ENCODE results near the gene PTH2. TPM values are rescaled to one million over a fixed set of nuclear protein-coding genes. Genes with fewer than 3 reads are reported as not detected.
"Not testable (repeated sequence)": the region's sequence is repeated elsewhere in the genome, so short reads cannot be mapped to it uniquely, and the experiment has no call there.

PTH2 gene
- polyA plus RNA-seq, 3 donors, result not detected

DNA sequence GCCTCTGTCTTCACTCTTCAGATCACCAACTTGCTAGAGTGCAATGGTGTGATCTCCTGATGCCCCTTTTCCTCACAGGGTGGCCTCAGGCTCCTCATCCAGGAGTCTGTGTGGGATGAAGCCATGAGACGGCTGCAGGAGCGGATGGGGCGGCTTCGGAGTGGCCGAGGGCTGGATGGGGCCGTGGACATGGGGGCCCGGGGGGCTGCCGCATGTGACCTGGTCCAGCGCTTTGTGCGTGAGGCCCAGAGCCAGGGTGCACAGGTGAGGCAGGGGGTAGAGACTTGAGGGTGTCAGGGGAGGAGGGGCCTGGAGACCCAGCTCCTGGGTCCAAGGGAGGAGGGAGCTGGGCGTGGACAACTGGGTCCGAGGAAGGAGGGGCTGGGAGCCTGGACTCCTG, 39.3 kb upstream of the PTH2 start:
- Mint-ChIP-seq H3K4me1 (no peaks in the 10 kb centered on the region), H3K9me3 (no peaks in the 10 kb centered on the region), H3K27ac (no peak overlapping the region), H3K36me3 (peaks cover 31 to 66% of the 10 kb centered on the region in 2 donors), H3K27me3 (ENCODE audit: low read depth in 3 of 3) (no peaks in the 10 kb centered on the region), H3K4me3 (no peak overlapping the region)
- Histone ChIP-seq H3K9ac (ENCODE audit: insufficient read depth, low read length, poor library complexity, severe bottlenecking) (no peak overlapping the region), H3K27ac (ENCODE audit: low read depth in 1 of 2, low read length in 2 of 2) (no peak overlapping the region), H3K4me1 (ENCODE audit: control insufficient read depth in 1 of 2, insufficient read depth in 2 of 2, low read length in 2 of 2) (no peaks in the 10 kb centered on the region), H3K36me3 (replicated peaks in 1 of 2; ENCODE audit: control insufficient read depth in 1 of 2, insufficient read depth in 2 of 2, low read length in 2 of 2) (peaks cover 47 to 51% of the 10 kb centered on the region in 2 donors), H3K9me3 (replicated peaks in 1 of 2; ENCODE audit: control insufficient read depth in 1 of 2, insufficient read depth in 1 of 2, low read length in 2 of 2) (no peaks in the 10 kb centered on the region), H3K27me3 (ENCODE audit: control insufficient read depth in 2 of 2, insufficient read depth in 2 of 2, low read length in 2 of 2) (no peaks in the 10 kb centered on the region), H3K4me2 (replicated peaks; ENCODE audit: extremely low read depth, low read length, poor library complexity, severe bottlenecking) (no peak overlapping the region), H3K79me2 (ENCODE audit: insufficient read depth, low read length) (no peaks in the 10 kb centered on the region), H3K4me3 (replicated peaks in 1 of 3; ENCODE audit: low read depth in 2 of 3, low read length in 3 of 3) (no peak overlapping the region), H4K20me1 (ENCODE audit: insufficient read depth, low read length) (peaks cover 4% of the 10 kb centered on the region), H2AFZ (ENCODE audit: insufficient read depth, low read depth, low read length, poor library complexity, severe bottlenecking) (no peak overlapping the region)
- no peak for TF ChIP-seq CTCF (IDR thresholded peaks at IDR 0.05)
- intact Hi-C loops (cut with micrococcal nuclease), result no loop called here
- no peak for DNase-seq
- WGBS (ENCODE audit: insufficient coverage), result 98% methylated on average over 10 of the region's 12 CpGs

DNA sequence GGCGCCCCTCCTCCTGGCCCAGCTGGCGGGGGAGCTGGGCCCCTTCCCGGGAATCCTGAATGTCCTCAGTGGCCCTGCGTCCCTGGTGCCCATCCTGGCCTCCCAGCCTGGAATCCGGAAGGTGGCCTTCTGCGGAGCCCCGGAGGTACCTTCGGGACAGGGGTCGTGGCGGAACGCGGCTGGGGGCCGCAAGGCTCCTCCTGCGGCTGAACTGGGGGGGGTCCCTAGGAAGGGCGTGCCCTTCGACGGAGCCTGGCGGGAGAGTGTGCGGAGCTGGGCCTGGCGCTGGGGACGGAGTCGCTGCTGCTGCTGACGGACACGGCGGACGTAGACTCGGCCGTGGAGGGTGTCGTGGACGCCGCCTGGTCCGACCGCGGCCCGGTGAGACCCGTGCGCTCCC, 38.4 kb upstream of the PTH2 start:
- Mint-ChIP-seq H3K27ac (no peak overlapping the region), H3K9me3 (no peaks in the 10 kb centered on the region), H3K27me3 (ENCODE audit: low read depth in 3 of 3) (peaks cover 0 to 2% (median 0%) of the 10 kb centered on the region in 3 donors), H3K4me1 (no peaks in the 10 kb centered on the region), H3K36me3 (peaks cover 31 to 66% of the 10 kb centered on the region in 2 donors), H3K4me3 (no peak overlapping the region)
- no peak overlapping the region for H3K4me3 ChIP-seq (replicated peaks in 1 of 3; ENCODE audit: low read depth in 2 of 3, low read length in 3 of 3)
- no peak for TF ChIP-seq CTCF (IDR thresholded peaks at IDR 0.05)
- peaks cover 4% of the 10 kb centered on the region for H4K20me1 ChIP-seq (ENCODE audit: insufficient read depth, low read length)
- no peak overlapping the region for H3K27ac ChIP-seq (ENCODE audit: low read depth in 1 of 2, low read length in 2 of 2)
- intact Hi-C loops (cut with micrococcal nuclease), result no loop called here
- no peaks in the 10 kb centered on the region for H3K4me1 ChIP-seq (ENCODE audit: control insufficient read depth in 1 of 2, insufficient read depth in 2 of 2, low read length in 2 of 2)
- no peaks in the 10 kb centered on the region for H3K79me2 ChIP-seq (ENCODE audit: insufficient read depth, low read length)
- no peaks in the 10 kb centered on the region for H3K9me3 ChIP-seq (replicated peaks in 1 of 2; ENCODE audit: control insufficient read depth in 1 of 2, insufficient read depth in 1 of 2, low read length in 2 of 2)
- H2AFZ ChIP-seq (ENCODE audit: insufficient read depth, low read depth, low read length, poor library complexity, severe bottlenecking), result no peak overlapping the region
- no peak overlapping the region for H3K4me2 ChIP-seq (replicated peaks; ENCODE audit: extremely low read depth, low read length, poor library complexity, severe bottlenecking)
- H3K27me3 ChIP-seq (ENCODE audit: control insufficient read depth in 2 of 2, insufficient read depth in 2 of 2, low read length in 2 of 2), result no peaks in the 10 kb centered on the region
- peaks cover 47 to 49% of the 10 kb centered on the region in 2 donors for H3K36me3 ChIP-seq (replicated peaks in 1 of 2; ENCODE audit: control insufficient read depth in 1 of 2, insufficient read depth in 2 of 2, low read length in 2 of 2)
- no peak for DNase-seq
- WGBS (ENCODE audit: insufficient coverage), result 97% methylated on average over 23 of the region's 37 CpGs
- H3K9ac ChIP-seq (ENCODE audit: insufficient read depth, low read length, poor library complexity, severe bottlenecking), result no peak overlapping the region

- H3K27ac ChIP-seq (ENCODE audit: low read depth in 1 of 2, low read length in 2 of 2); H4K20me1 ChIP-seq (ENCODE audit: insufficient read depth, low read length); H3K4me2 ChIP-seq (replicated peaks; ENCODE audit: extremely low read depth, low read length, poor library complexity, severe bottlenecking); H3K4me3 Mint-ChIP-seq; H3K4me3 ChIP-seq (replicated peaks in 1 of 3; ENCODE audit: low read depth in 2 of 3, low read length in 3 of 3); intact Hi-C loops (cut with micrococcal nuclease); H3K9me3 Mint-ChIP-seq; H3K27me3 ChIP-seq (ENCODE audit: control insufficient read depth in 2 of 2, insufficient read depth in 2 of 2, low read length in 2 of 2); H3K79me2 ChIP-seq (ENCODE audit: insufficient read depth, low read length); H3K4me1 Mint-ChIP-seq; DNase-seq; H3K27me3 Mint-ChIP-seq (ENCODE audit: low read depth in 3 of 3); H3K9me3 ChIP-seq (replicated peaks in 1 of 2; ENCODE audit: control insufficient read depth in 1 of 2, insufficient read depth in 1 of 2, low read length in 2 of 2); H3K4me1 ChIP-seq (ENCODE audit: control insufficient read depth in 1 of 2, insufficient read depth in 2 of 2, low read length in 2 of 2); H3K9ac ChIP-seq (ENCODE audit: insufficient read depth, low read length, poor library complexity, severe bottlenecking); H2AFZ ChIP-seq (ENCODE audit: insufficient read depth, low read depth, low read length, poor library complexity, severe bottlenecking): not testable (repeated sequence)
- Mint-ChIP-seq H3K36me3 (peaks cover 36 to 66% of the 10 kb centered on the region in 2 donors), H3K27ac (peak overlapping the region in 2 of 7 donors; percentile 15 to 46)
- no CpG with 5 or more reads among the region's 1 CpG for WGBS (ENCODE audit: insufficient coverage)
- H3K36me3 ChIP-seq (replicated peaks in 1 of 2; ENCODE audit: control insufficient read depth in 1 of 2, insufficient read depth in 2 of 2, low read length in 2 of 2), result peaks cover 47 to 51% of the 10 kb centered on the region in 2 donors
Measured at GRCh38 chr19:49461130-49461529, 37.9 kb upstream of the PTH2 start.
